BLaER1 treated with 17β-estradiol and CSF1 and Interleukin-3, amounts not matched to agents 10 nM and 100 nM (cell line): ENCODE measurements around the gene EGLN3.

Experiments used
- H3K27ac ChIP-seq, 11 experiments: shearing (Covaris generic); formaldehyde crosslinking; 2 replicates each; pipeline ENCODE4 v1.8.1; 2022
- H3K27me3 ChIP-seq, 11 experiments: shearing (Covaris generic); formaldehyde crosslinking; 2 replicates each; pipeline ENCODE4 v1.8.1; 2022
- H3K36me3 ChIP-seq, 11 experiments: shearing (Covaris generic); formaldehyde crosslinking; 2 replicates each; pipeline ENCODE4 v1.8.1; 2022
- H3K4me1 ChIP-seq, 10 experiments: shearing (Covaris generic); formaldehyde crosslinking; 2 replicates each; pipeline ENCODE4 v1.8.1; 2022
- H3K4me2 ChIP-seq, 11 experiments: shearing (Covaris generic); formaldehyde crosslinking; 2 replicates each; pipeline ENCODE4 v1.8.1; 2022
- H3K4me3 ChIP-seq, 10 experiments: shearing (Covaris generic); formaldehyde crosslinking; 2 replicates each; pipeline ENCODE4 v1.8.1; 2022
- H3K9ac ChIP-seq, 11 experiments: shearing (Covaris generic); formaldehyde crosslinking; 2 replicates each; pipeline ENCODE4 v1.8.1; 2022
- H3K9me3 ChIP-seq, 11 experiments: shearing (Covaris generic); formaldehyde crosslinking; replicated peaks in 1 of 11; 2 replicates each; pipeline ENCODE4 v1.8.1; 2022
- H4K20me1 ChIP-seq, 11 experiments: shearing (Covaris generic); formaldehyde crosslinking; 2 replicates each; pipeline ENCODE4 v1.8.1; 2022
- Cebpa-rat ChIP-seq, 11 experiments: shearing (Covaris generic); IDR thresholded peaks; 2 replicates each; pipeline ENCODE4 v1.8.1; 2022

The EGLN3 gene

DNA sequence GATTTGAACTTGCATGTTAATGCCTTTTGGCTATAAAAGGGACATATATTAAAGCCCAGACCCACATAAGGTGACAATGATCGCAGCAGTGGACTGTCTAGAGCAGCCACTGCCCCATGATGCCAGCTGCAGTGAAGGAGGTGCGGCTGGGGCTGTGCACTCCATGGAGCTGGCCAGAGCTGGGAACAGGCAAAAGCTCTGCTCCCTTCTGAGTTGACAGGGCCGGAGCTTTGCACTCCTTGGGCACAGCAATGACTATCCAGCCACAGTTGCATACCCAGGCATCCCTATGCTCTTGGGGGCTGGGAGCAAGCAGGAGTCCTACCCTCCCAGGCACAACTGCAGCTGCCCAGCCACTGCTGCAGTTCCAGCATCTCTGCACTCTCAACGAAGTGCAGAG is 50.2 kb downstream of the EGLN3 start:
- H3K4me3 ChIP-seq, result no peak overlapping the region
- peaks cover 7 to 21% (median 11%) of the 10 kb centered on the region in 11 experiments; a peak in 17 of 22 replicates for H3K9me3 ChIP-seq
- no peaks in the 10 kb centered on the region for H3K4me1 ChIP-seq
- no peak overlapping the region for H3K4me2 ChIP-seq
- TF ChIP-seq Cebpa-rat (IDR thresholded peaks at IDR 0.05), result no peak
- no peak overlapping the region for H3K9ac ChIP-seq
- no peak overlapping the region for H3K27ac ChIP-seq
- no peaks in the 10 kb centered on the region for H4K20me1 ChIP-seq
- H3K36me3 ChIP-seq, result no peaks in the 10 kb centered on the region
- no peaks in the 10 kb centered on the region for H3K27me3 ChIP-seq

- Histone ChIP-seq H3K4me1 (no peaks in the 10 kb centered on the region), H3K9ac (no peak overlapping the region)
Measured at GRCh38 chr14:33899723-33900341, 51.0 kb downstream of the EGLN3 start.

GRCh38 chr14:33897878-33898535 is 52.9 kb downstream of the EGLN3 start:
- H3K36me3 ChIP-seq, result no peaks in the 10 kb centered on the region
- H3K27me3 ChIP-seq, result no peaks in the 10 kb centered on the region
- no peaks in the 10 kb centered on the region for H3K4me1 ChIP-seq
- no peak overlapping the region for H3K4me3 ChIP-seq
- peaks cover 10 to 27% (median 23%) of the 10 kb centered on the region in 11 experiments for H3K9me3 ChIP-seq
- H4K20me1 ChIP-seq, result no peaks in the 10 kb centered on the region
- H3K4me2 ChIP-seq, result no peak overlapping the region
- no peak overlapping the region for H3K9ac ChIP-seq
- no peak overlapping the region for H3K27ac ChIP-seq
- TF ChIP-seq Cebpa-rat (IDR thresholded peaks at IDR 0.05), result no peak

More at GRCh38 chr14:33899723-33900341, 51.0 kb downstream of the EGLN3 start:
- H3K27me3 ChIP-seq, result no peaks in the 10 kb centered on the region
- no peak overlapping the region for H3K4me2 ChIP-seq
- H3K9me3 ChIP-seq, result peaks cover 7 to 21% (median 13%) of the 10 kb centered on the region in 11 experiments; a peak in 18 of 22 replicates
- no peak for TF ChIP-seq Cebpa-rat (IDR thresholded peaks at IDR 0.05)
- no peaks in the 10 kb centered on the region for H3K36me3 ChIP-seq
- no peak overlapping the region for H3K27ac ChIP-seq
- H4K20me1 ChIP-seq, result no peaks in the 10 kb centered on the region
- H3K4me3 ChIP-seq, result no peak overlapping the region

GRCh38 chr14:33897382-33897781 is 53.5 kb downstream of the EGLN3 start:
- Histone ChIP-seq H3K4me3 (no peak overlapping the region), H3K36me3 (no peaks in the 10 kb centered on the region), H3K4me2 (no peak overlapping the region), H3K9me3 (peaks cover 10 to 27% (median 22%) of the 10 kb centered on the region in 11 experiments), H3K4me1 (no peaks in the 10 kb centered on the region), H3K27me3 (no peaks in the 10 kb centered on the region), H3K27ac (no peak overlapping the region), H4K20me1 (no peaks in the 10 kb centered on the region), H3K9ac (no peak overlapping the region)
- TF ChIP-seq Cebpa-rat (IDR thresholded peaks at IDR 0.05), result no peak

GRCh38 chr14:33894339-33894738 is 56.5 kb downstream of the EGLN3 start:
- no peak overlapping the region for H3K4me3 ChIP-seq
- no peak overlapping the region for H3K9ac ChIP-seq
- H4K20me1 ChIP-seq, result no peaks in the 10 kb centered on the region
- no peaks in the 10 kb centered on the region for H3K27me3 ChIP-seq
- H3K4me2 ChIP-seq, result no peak overlapping the region
- H3K36me3 ChIP-seq, result no peaks in the 10 kb centered on the region
- peaks cover 0 to 20% (median 11%) of the 10 kb centered on the region in 11 experiments; a peak in 15 of 22 replicates for H3K9me3 ChIP-seq
- H3K4me1 ChIP-seq, result peaks cover 0 to 5% (median 0%) of the 10 kb centered on the region in 10 experiments; a peak in 1 of 20 replicates
- no peak overlapping the region for H3K27ac ChIP-seq
- no peak for TF ChIP-seq Cebpa-rat (IDR thresholded peaks at IDR 0.05)

DNA sequence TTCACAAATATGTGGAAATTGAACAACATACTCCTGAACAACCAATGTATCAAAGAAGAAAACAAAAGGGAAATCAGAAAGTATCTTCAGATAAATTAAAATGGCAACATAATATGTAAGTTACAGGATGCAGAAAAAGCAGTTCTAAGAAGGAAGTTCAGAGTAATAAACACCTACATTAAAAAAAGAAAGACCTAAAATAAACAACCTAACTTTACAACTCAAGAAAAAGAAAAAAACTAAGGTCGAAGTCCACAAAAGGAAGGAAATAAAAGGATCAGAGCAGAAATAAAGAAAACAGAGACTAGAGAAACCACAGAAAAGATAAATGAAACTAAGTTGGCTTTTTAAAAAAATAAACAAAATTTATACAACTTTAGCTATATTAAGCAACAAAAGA is 59.2 kb downstream of the EGLN3 start:
- Histone ChIP-seq H3K36me3 (no peaks in the 10 kb centered on the region), H3K27ac (no peak overlapping the region), H3K9ac (no peak overlapping the region), H3K4me3 (no peak overlapping the region), H3K4me2 (no peak overlapping the region; a peak in 1 of 22 replicates), H3K27me3 (no peaks in the 10 kb centered on the region), H3K4me1 (peaks cover 0 to 5% (median 0%) of the 10 kb centered on the region in 10 experiments; a peak in 1 of 20 replicates), H3K9me3 (peaks cover 0 to 31% (median 20%) of the 10 kb centered on the region in 11 experiments; a peak in 17 of 22 replicates), H4K20me1 (no peaks in the 10 kb centered on the region)
- no peak for TF ChIP-seq Cebpa-rat (IDR thresholded peaks at IDR 0.05)

GRCh38 chr14:33884916-33885315 is 66.0 kb downstream of the EGLN3 start:
- no peaks in the 10 kb centered on the region for H3K4me1 ChIP-seq
- H3K4me2 ChIP-seq, result no peak overlapping the region
- no peak overlapping the region for H3K27ac ChIP-seq
- peaks cover 0 to 21% (median 8%) of the 10 kb centered on the region in 11 experiments; a peak in 9 of 22 replicates for H3K9me3 ChIP-seq
- no peaks in the 10 kb centered on the region for H3K27me3 ChIP-seq
- TF ChIP-seq Cebpa-rat (IDR thresholded peaks at IDR 0.05), result no peak
- no peaks in the 10 kb centered on the region for H3K36me3 ChIP-seq
- H4K20me1 ChIP-seq, result no peaks in the 10 kb centered on the region
- no peak overlapping the region for H3K9ac ChIP-seq
- no peak overlapping the region for H3K4me3 ChIP-seq

DNA sequence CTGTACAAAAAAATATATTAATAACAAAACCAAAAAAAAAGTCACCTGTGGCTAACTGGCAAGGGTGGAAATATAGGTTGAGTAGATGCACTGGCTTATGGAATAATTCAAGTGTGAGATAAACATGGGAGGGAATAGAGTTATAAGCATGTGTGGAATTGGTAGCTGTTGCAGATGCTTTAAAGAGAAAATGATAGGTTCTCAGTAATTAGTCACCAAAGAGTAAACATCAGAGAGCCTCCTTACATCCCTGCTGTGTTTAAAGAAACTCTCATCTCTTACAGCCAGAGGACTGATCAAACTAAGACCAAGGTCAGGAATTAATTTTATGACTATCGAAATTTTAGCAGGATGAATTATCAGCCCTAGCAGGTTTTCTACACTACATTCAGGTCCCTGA is 70.5 kb downstream of the EGLN3 start:
- no peak overlapping the region for H3K4me2 ChIP-seq
- no peak for TF ChIP-seq Cebpa-rat (IDR thresholded peaks at IDR 0.05)
- no peak overlapping the region for H3K9ac ChIP-seq
- H3K36me3 ChIP-seq, result no peaks in the 10 kb centered on the region
- no peaks in the 10 kb centered on the region for H4K20me1 ChIP-seq
- H3K9me3 ChIP-seq, result peaks cover 26 to 42% (median 32%) of the 10 kb centered on the region in 11 experiments
- no peak overlapping the region for H3K4me3 ChIP-seq
- H3K27me3 ChIP-seq, result no peaks in the 10 kb centered on the region
- H3K4me1 ChIP-seq, result no peaks in the 10 kb centered on the region
- H3K27ac ChIP-seq, result no peak overlapping the region

- no peaks in the 10 kb centered on the region for H3K36me3 ChIP-seq
- H4K20me1 ChIP-seq, result no peaks in the 10 kb centered on the region
- no peak overlapping the region for H3K4me3 ChIP-seq
- no peak overlapping the region for H3K27ac ChIP-seq
- H3K4me2 ChIP-seq, result no peak overlapping the region
- no peak for TF ChIP-seq Cebpa-rat (IDR thresholded peaks at IDR 0.05)
- H3K9me3 ChIP-seq, result peaks cover 29 to 48% (median 37%) of the 10 kb centered on the region in 11 experiments
- no peaks in the 10 kb centered on the region for H3K4me1 ChIP-seq
- H3K9ac ChIP-seq, result no peak overlapping the region
- no peaks in the 10 kb centered on the region for H3K27me3 ChIP-seq
Measured at GRCh38 chr14:33879684-33880286, 71.1 kb downstream of the EGLN3 start.
